ENCODE data around the gene FAM20B.

- TF ChIP-seq CTCF (IDR thresholded peaks at IDR 0.05): no peak
- no peak for TF ChIP-seq EZH2 (IDR thresholded peaks at IDR 0.05)
- TF ChIP-seq EZH2phosphoT487 (IDR thresholded peaks at IDR 0.05): no peak
These were observed 22.8 kb downstream of the FAM20B start for GRCh38 chr1:179048339-179049124.
